Liver (tissue), 3 donors: ENCODE data around the gene C16orf89.

ENCODE experiments used
- CTCF ChIP-seq: fragments of 150-350 bp; IDR thresholded peaks from 2 replicates; pipeline ENCODE4 v1.5.1; 2017; ENCODE audit warnings: improper control_type of control experiment, low read depth, low read length; ENCODE audit not compliant: missing input control
- EGR1 ChIP-seq, 2 donors: IDR thresholded peaks; 2 replicates each; pipeline ENCODE4 v1.6.1; 2016 to 2018; ENCODE audit warnings: antibody characterized with exemption in 2 of 2, low read depth in 2 of 2
- GABPA ChIP-seq, 2 donors: IDR thresholded peaks in 1 of 2; conservative IDR thresholded peaks in 1 of 2; 2 replicates each; pipeline ENCODE4 v1.6.1; 2016; ENCODE audit warnings: antibody characterized with exemption in 2 of 2, mild to moderate bottlenecking in 1 of 2, moderate library complexity in 1 of 2
- RAD21 ChIP-seq, 2 donors: IDR thresholded peaks; 2 replicates each; pipeline ENCODE4 v1.6.1; 2016; ENCODE audit warnings: antibody characterized with exemption in 2 of 2, mild to moderate bottlenecking in 2 of 2
- TAF1 ChIP-seq: conservative IDR thresholded peaks from 2 replicates; pipeline ENCODE4 v1.6.1; 2016; ENCODE audit warnings: antibody characterized with exemption, mild to moderate bottlenecking
- TF ChIP-seq, protein P1 (sequence below): IDR thresholded peaks from 2 replicates; pipeline ENCODE4 v1.6.1; 2016; ENCODE audit warnings: antibody characterized with exemption, mild to moderate bottlenecking
- donor health status: healthy.
- donor health status: healthy.

GRCh38 chr16:5034167-5034523 is 31.6 kb downstream of the C16orf89 start:
- TF ChIP-seq RAD21 (IDR thresholded peaks at IDR 0.05), result no peak
- TF ChIP-seq, protein P1, sequence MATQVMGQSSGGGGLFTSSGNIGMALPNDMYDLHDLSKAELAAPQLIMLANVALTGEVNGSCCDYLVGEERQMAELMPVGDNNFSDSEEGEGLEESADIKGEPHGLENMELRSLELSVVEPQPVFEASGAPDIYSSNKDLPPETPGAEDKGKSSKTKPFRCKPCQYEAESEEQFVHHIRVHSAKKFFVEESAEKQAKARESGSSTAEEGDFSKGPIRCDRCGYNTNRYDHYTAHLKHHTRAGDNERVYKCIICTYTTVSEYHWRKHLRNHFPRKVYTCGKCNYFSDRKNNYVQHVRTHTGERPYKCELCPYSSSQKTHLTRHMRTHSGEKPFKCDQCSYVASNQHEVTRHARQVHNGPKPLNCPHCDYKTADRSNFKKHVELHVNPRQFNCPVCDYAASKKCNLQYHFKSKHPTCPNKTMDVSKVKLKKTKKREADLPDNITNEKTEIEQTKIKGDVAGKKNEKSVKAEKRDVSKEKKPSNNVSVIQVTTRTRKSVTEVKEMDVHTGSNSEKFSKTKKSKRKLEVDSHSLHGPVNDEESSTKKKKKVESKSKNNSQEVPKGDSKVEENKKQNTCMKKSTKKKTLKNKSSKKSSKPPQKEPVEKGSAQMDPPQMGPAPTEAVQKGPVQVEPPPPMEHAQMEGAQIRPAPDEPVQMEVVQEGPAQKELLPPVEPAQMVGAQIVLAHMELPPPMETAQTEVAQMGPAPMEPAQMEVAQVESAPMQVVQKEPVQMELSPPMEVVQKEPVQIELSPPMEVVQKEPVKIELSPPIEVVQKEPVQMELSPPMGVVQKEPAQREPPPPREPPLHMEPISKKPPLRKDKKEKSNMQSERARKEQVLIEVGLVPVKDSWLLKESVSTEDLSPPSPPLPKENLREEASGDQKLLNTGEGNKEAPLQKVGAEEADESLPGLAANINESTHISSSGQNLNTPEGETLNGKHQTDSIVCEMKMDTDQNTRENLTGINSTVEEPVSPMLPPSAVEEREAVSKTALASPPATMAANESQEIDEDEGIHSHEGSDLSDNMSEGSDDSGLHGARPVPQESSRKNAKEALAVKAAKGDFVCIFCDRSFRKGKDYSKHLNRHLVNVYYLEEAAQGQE, result no peak
- TF ChIP-seq CTCF, result no peak
- no peak for TF ChIP-seq GABPA (IDR thresholded peaks at IDR 0.05 in 1 of 2, conservative IDR thresholded peaks at IDR 0.05 in 1 of 2)
- TF ChIP-seq EGR1 (IDR thresholded peaks at IDR 0.05; ENCODE audit: low read depth in 2 of 2), result no peak
- TF ChIP-seq TAF1, result no peak
